MM.1S (cell line): ENCODE results near the gene CHRD.

ENCODE experiments used
- DNase-seq: peaks from one replicate; pipeline ENCODE4 v3.0.0-alpha.2; 2015
- H2AFZ ChIP-seq: fragments of 300-600 bp; sonication (generic); 2 replicates; pipeline ENCODE4 v1.6.0; 2016; ENCODE audit warnings: antibody characterized with exemption, low read length
- H3F3A ChIP-seq: fragments of 300-600 bp; sonication (generic); 2 replicates; pipeline ENCODE4 v1.6.1; 2016; ENCODE audit warnings: mild to moderate bottlenecking, antibody characterized with exemption, low read length, moderate library complexity, mixed read lengths; ENCODE audit not compliant: insufficient read depth
- H3K27ac ChIP-seq: fragments of 300-600 bp; sonication (generic); 2 replicates; pipeline ENCODE4 v1.5.1; 2016; ENCODE audit warnings: mild to moderate bottlenecking, low read length
- H3K27me3 ChIP-seq: fragments of 300-600 bp; sonication (generic); replicated peaks from 2 replicates; pipeline ENCODE4 v1.6.0; 2016; ENCODE audit warnings: low read length; ENCODE audit not compliant: insufficient read depth
- H3K36me3 ChIP-seq: fragments of 300-600 bp; sonication (generic); replicated peaks from 2 replicates; pipeline ENCODE4 v1.6.1; 2016; ENCODE audit warnings: mild to moderate bottlenecking, low read length, mixed read lengths; ENCODE audit not compliant: insufficient read depth
- H3K4me1 ChIP-seq: fragments of 300-600 bp; sonication (generic); 2 replicates; pipeline ENCODE4 v1.6.1; 2016; ENCODE audit warnings: low read length, mixed read lengths
- H3K4me2 ChIP-seq: fragments of 300-600 bp; sonication (generic); 2 replicates; pipeline ENCODE4 v1.6.0; 2016; ENCODE audit warnings: low read depth, low read length
- H3K4me3 ChIP-seq: fragments of 300-600 bp; sonication (generic); 2 replicates; pipeline ENCODE4 v1.5.1; 2016; ENCODE audit warnings: low read length, mixed read lengths
- H3K79me2 ChIP-seq: fragments of 300-600 bp; sonication (generic); 2 replicates; pipeline ENCODE4 v1.6.1; 2016; ENCODE audit warnings: mixed run types, low read length, mixed read lengths
- H3K9ac ChIP-seq: fragments of 300-600 bp; sonication (generic); 2 replicates; pipeline ENCODE4 v1.6.1; 2016; ENCODE audit warnings: low read length, mixed read lengths
- H3K9me2 ChIP-seq: fragments of 300-600 bp; sonication (generic); replicated peaks from 2 replicates; pipeline ENCODE4 v1.6.1; 2016; ENCODE audit warnings: mild to moderate bottlenecking, low read length, mixed read lengths; ENCODE audit not compliant: insufficient read depth
- H3K9me3 ChIP-seq: fragments of 300-600 bp; sonication (generic); replicated peaks from 2 replicates; pipeline ENCODE4 v1.6.1; 2016; ENCODE audit warnings: mild to moderate bottlenecking, low read length, mixed read lengths; ENCODE audit not compliant: insufficient read depth
- H4K20me1 ChIP-seq: fragments of 300-600 bp; sonication (generic); 2 replicates; pipeline ENCODE4 v1.6.1; 2016; ENCODE audit warnings: mild to moderate bottlenecking, low read length, moderate library complexity, mixed read lengths; ENCODE audit not compliant: insufficient read depth
- EZH2 ChIP-seq: fragments of 300-600 bp; sonication (generic); optimal IDR thresholded peaks from 2 replicates; pipeline ENCODE3; 2017; ENCODE audit warnings: low read depth, mild to moderate bottlenecking, antibody characterized with exemption, low read length, mixed read lengths
- EZH2phosphoT487 ChIP-seq: fragments of 300-600 bp; sonication (generic); IDR thresholded peaks from 2 replicates; pipeline ENCODE4 v1.6.1; 2018; ENCODE audit warnings: antibody characterized with exemption, low read length
- TF ChIP-seq, protein P1 (sequence below): fragments of 300-600 bp; sonication (generic); IDR thresholded peaks from 2 replicates; pipeline ENCODE4 v1.5.1; 2016; ENCODE audit warnings: antibody characterized with exemption, low read length, mixed read lengths

Gene CHRD

DNA sequence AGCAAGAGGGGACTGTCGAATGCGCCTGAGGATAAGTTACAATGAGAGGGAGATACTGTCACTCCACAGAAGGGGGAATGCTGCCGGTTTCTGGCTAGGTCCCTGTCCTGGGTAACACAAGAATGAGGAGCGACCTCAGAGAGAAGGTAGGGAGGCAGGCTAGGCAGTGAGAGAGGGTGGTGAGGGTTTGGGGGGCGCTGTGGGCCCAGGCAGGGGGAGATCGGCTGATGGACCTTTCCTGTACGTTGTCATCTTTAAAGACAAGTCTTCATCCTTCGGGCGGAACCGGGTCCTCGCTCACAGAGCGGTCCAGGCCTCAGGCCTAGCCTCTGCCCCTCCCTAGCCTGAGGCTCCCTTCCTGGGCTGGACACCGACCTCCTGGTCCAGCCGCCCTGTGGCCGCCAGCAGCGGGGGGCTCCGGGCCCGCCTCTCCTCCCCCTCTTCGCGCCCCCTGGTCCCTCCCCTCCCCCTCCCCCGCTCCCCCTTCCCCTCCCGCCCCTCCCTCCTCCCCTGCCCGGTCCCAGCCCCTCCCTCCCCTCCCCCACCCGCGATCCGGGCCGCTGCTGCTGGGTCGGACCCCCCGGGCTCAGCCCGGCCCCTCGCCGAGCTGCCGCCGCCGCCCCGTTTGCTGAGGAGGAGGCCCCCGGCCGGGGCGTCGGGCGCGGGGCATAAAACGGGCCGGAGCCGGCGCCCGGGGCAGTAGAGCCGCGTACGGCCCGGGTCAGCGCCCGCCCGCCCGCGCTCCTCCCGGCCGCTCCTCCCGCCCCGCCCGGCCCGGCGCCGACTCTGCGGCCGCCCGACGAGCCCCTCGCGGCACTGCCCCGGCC lies at the start of gene CHRD:
Gene CHRD (plus strand): TSS at position 697 of the 827 bp plus-strand sequence. CDS start 265 bp downstream, outside the sequence.
- H3K4me3 ChIP-seq: peak within 1 kb of the TSS; percentile 51
- peak within 1 kb of the TSS; percentile 53 for H2AFZ ChIP-seq
- TF ChIP-seq, protein P1, sequence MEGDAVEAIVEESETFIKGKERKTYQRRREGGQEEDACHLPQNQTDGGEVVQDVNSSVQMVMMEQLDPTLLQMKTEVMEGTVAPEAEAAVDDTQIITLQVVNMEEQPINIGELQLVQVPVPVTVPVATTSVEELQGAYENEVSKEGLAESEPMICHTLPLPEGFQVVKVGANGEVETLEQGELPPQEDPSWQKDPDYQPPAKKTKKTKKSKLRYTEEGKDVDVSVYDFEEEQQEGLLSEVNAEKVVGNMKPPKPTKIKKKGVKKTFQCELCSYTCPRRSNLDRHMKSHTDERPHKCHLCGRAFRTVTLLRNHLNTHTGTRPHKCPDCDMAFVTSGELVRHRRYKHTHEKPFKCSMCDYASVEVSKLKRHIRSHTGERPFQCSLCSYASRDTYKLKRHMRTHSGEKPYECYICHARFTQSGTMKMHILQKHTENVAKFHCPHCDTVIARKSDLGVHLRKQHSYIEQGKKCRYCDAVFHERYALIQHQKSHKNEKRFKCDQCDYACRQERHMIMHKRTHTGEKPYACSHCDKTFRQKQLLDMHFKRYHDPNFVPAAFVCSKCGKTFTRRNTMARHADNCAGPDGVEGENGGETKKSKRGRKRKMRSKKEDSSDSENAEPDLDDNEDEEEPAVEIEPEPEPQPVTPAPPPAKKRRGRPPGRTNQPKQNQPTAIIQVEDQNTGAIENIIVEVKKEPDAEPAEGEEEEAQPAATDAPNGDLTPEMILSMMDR: no peak
- TF ChIP-seq EZH2phosphoT487: no peak
- no peak for TF ChIP-seq EZH2
- no peaks in the 10 kb centered on the region for H3K79me2 ChIP-seq
- H3K36me3 ChIP-seq: no peaks in the 10 kb centered on the region
- H3K9me3 ChIP-seq: no peaks in the 10 kb centered on the region
- H3F3A ChIP-seq: no peaks in the 10 kb centered on the region
- H3K4me2 ChIP-seq: peak within 1 kb of the TSS; percentile 96
- H3K4me1 ChIP-seq: peaks cover 5% of the 10 kb centered on the region; the same call in 1 of the 2 replicates
- no peak for DNase-seq
- no peak within 1 kb of the TSS for H3K9ac ChIP-seq
- H3K27me3 ChIP-seq: peaks cover 71% of the 10 kb centered on the region
- H3K27ac ChIP-seq: no peak within 1 kb of the TSS
- no peaks in the 10 kb centered on the region for H3K9me2 ChIP-seq
- H4K20me1 ChIP-seq: no peaks in the 10 kb centered on the region

DNA sequence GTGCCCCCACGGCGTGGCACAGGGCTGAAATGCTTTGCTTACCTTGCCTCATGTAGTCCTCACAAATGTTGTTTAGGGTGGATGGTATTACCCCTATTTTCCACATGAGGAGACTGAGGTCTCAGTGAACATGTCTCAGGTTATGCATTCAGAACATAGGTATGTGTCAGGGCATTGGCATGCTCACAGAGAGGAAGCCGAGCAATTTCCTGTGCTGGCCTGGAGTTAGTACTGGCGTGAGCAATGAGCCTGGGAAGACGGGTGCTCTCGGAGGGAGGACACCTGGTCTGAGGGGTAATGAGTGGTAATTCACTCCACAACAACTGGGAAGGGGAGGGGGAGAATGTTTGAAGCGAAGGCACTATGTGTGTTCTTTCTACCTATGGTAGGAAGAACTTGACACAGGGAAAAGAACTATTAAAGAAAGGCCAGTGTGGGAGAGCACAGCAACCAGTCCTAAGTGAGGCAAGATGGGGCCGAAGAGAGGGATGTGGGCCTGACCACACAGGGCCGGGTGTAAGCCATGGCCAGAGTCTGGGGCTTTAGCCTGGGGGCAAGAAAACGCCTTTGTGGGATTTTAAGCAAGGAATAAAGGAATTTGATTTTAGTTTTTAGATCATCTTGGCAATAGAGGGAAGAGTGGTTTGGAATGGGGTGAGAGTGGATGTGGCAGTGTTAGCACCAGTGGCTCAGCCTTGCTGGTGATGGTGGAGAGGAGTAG lies 47.3 kb upstream of the CHRD start:
- no peak overlapping the region for H3K4me2 ChIP-seq
- no peaks in the 10 kb centered on the region for H3K9me3 ChIP-seq
- H3K9me2 ChIP-seq: no peaks in the 10 kb centered on the region
- no peak overlapping the region for H3K4me3 ChIP-seq
- peaks cover 35% of the 10 kb centered on the region for H4K20me1 ChIP-seq
- no peaks in the 10 kb centered on the region for H3K27me3 ChIP-seq
- TF ChIP-seq, protein P1: no peak
- TF ChIP-seq EZH2phosphoT487 (no peak), EZH2 (no peak)
- peaks cover 48% of the 10 kb centered on the region for H3K79me2 ChIP-seq
- 0 out of 2 replicates have a peak, but pooled peaks cover 4% of the 10 kb centered on the region for H3K4me1 ChIP-seq
- H2AFZ ChIP-seq: no peak overlapping the region
- no peak overlapping the region for H3K9ac ChIP-seq
- H3F3A ChIP-seq: peaks cover 53% of the 10 kb centered on the region
- H3K36me3 ChIP-seq: peaks cover 31% of the 10 kb centered on the region
- no peak for DNase-seq
- no peak overlapping the region for H3K27ac ChIP-seq

DNA sequence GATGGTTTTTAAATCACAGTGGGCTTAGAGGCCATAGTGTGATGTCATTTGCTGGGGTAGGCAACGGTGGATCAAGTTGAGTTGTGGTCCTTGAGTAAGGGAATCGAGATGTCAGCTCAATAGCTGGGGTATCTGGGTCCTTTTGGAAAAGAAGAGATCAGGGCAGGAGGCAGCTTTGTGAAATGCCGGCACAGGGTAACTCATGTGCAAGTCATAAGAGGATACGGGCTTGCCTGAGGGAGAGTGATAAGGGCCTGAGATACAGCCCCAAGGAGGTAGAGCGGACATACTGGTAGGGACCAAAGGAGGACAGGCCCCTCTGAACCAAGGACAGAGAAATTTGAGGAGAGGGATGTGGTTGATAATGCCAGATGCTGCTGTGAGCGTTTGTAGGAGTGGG lies 46.7 kb upstream of the CHRD start:
- Histone ChIP-seq H3K79me2 (peaks cover 43% of the 10 kb centered on the region), H3K27ac (no peak overlapping the region), H2AFZ (no peak overlapping the region), H3K4me2 (no peak overlapping the region), H3K9ac (no peak overlapping the region), H3K36me3 (peaks cover 28% of the 10 kb centered on the region), H3K9me3 (no peaks in the 10 kb centered on the region), H3F3A (peaks cover 53% of the 10 kb centered on the region), H3K27me3 (no peaks in the 10 kb centered on the region), H3K4me1 (0 out of 2 replicates have a peak, but pooled peaks cover 4% of the 10 kb centered on the region), H3K4me3 (no peak overlapping the region), H4K20me1 (peaks cover 35% of the 10 kb centered on the region), H3K9me2 (no peaks in the 10 kb centered on the region)
- DNase-seq: no peak
- TF ChIP-seq EZH2 (no peak), EZH2phosphoT487 (no peak)
- TF ChIP-seq, protein P1: no peak
